Endothelial cell of umbilical vein (primary cell): Measurements from ENCODE around the gene RPS17. TPM values are rescaled to one million over a fixed set of nuclear protein-coding genes. Genes with fewer than 3 reads are reported as not detected.

Experiments
- BruUV-seq: library from RNA; stranded (reverse); fragments of 400-500 nt; replicated peaks from 2 replicates; lab custom pipeline; 2021; lab: Mats Ljungman, UMichigan
- CTCF ChIA-PET: fragments of 300-600, 350-600 bp; sonication (Branson Sonifier 250); formaldehyde crosslinking; loops from one replicate; lab custom pipeline; 2021; ENCODE audit warnings: antibody characterized with exemption, inconsistent platforms; lab: Charles Lee
- POLR2A ChIA-PET: fragments of 300-600, 350-600 bp; sonication (Branson Sonifier 250); formaldehyde crosslinking; loops from one replicate; lab custom pipeline; 2021; ENCODE audit warnings: antibody characterized with exemption, inconsistent platforms; lab: Charles Lee
- DNase-seq: peaks from one replicate; pipeline ENCODE4 v3.0.0-alpha.2; 2011; ENCODE audit warnings: low read depth, low spot score
- FAIRE-seq: peaks from 2 replicates; lab custom pipeline; 2011; peaks lifted over from hg19 to GRCh38; lab: Jason Lieb, UNC
- H2AFZ ChIP-seq: 2 replicates; pipeline ENCODE4 v1.6.0; 2012; ENCODE audit warnings: low read depth, low read length, control low read depth, inconsistent platforms
- H3K27ac ChIP-seq: 2 replicates; pipeline ENCODE4 v1.5.1; 2011; ENCODE audit warnings: low read depth, mild to moderate bottlenecking, control low read depth, low read length, moderate library complexity; ENCODE audit not compliant: insufficient read depth
- H3K27me3 ChIP-seq, 2 experiments: 2 replicates each; pipeline versions ENCODE4 v1.6.0 to v1.6.1; 2011; ENCODE audit warnings: low read length in 2 of 2, mixed read lengths in 1 of 2; ENCODE audit not compliant: control insufficient read depth in 2 of 2, insufficient read depth in 2 of 2
- H3K36me3 ChIP-seq, 2 experiments: 2 replicates in 1 of 2; 3 replicates in 1 of 2; pipeline ENCODE4 v1.5.1; 2011; ENCODE audit warnings: low read length in 2 of 2, mild to moderate bottlenecking in 1 of 2, moderate library complexity in 1 of 2; ENCODE audit not compliant: control insufficient read depth in 2 of 2, insufficient read depth in 2 of 2; ENCODE audit errors: extremely low read depth in 1 of 2
- H3K4me1 ChIP-seq: 3 replicates; pipeline ENCODE4 v1.5.1; 2011; ENCODE audit warnings: mild to moderate bottlenecking, low read length; ENCODE audit not compliant: control insufficient read depth, insufficient read depth; ENCODE audit errors: extremely low read depth
- H3K4me2 ChIP-seq: 2 replicates; pipeline ENCODE4 v1.6.1; 2011; ENCODE audit warnings: low read length, control low read depth, mixed read lengths; ENCODE audit not compliant: insufficient read depth
- H3K4me3 ChIP-seq, 3 experiments: fragments of 200-600 bp in 1 of 3; sonication (generic), shearing (Covaris generic) in 1 of 3; replicated peaks in 1 of 3; 2 replicates each; pipeline ENCODE4 v1.5.1; 2011 to 2016; ENCODE audit warnings: control low read depth in 3 of 3, low read length in 3 of 3, mild to moderate bottlenecking in 2 of 3, inconsistent platforms in 1 of 3, low read depth in 1 of 3, moderate library complexity in 1 of 3; ENCODE audit not compliant: insufficient read depth in 1 of 3
- H3K79me2 ChIP-seq: 2 replicates; pipeline ENCODE4 v1.6.0; 2012; ENCODE audit warnings: low read length, inconsistent platforms; ENCODE audit not compliant: control insufficient read depth, insufficient read depth
- H3K9ac ChIP-seq: replicated peaks from 2 replicates; pipeline ENCODE3; 2011; ENCODE audit warnings: low read length, control low read depth; ENCODE audit not compliant: insufficient read depth; ENCODE audit errors: extremely low read depth
- H3K9me1 ChIP-seq: replicated peaks from 3 replicates; pipeline ENCODE4 v1.6.0; 2011; ENCODE audit warnings: mild to moderate bottlenecking, low read length; ENCODE audit not compliant: control insufficient read depth, insufficient read depth; ENCODE audit errors: extremely low read depth
- H3K9me3 ChIP-seq: replicated peaks from 2 replicates; pipeline ENCODE4 v1.5.1; 2012; ENCODE audit warnings: low read length, inconsistent platforms; ENCODE audit not compliant: control insufficient read depth, insufficient read depth
- H4K20me1 ChIP-seq: replicated peaks from 2 replicates; pipeline ENCODE3; 2011; ENCODE audit warnings: mild to moderate bottlenecking, low read length; ENCODE audit not compliant: control insufficient read depth, insufficient read depth; ENCODE audit errors: extremely low read depth
- EZH2 ChIP-seq: IDR thresholded peaks from 2 replicates; pipeline ENCODE4 v1.6.1; 2012; ENCODE audit warnings: borderline replicate concordance, low read depth, mild to moderate bottlenecking, moderate library complexity, low read length, inconsistent platforms; ENCODE audit not compliant: severe bottlenecking
- FOS ChIP-seq: IDR thresholded peaks from 2 replicates; pipeline ENCODE4 v1.6.1; 2011; ENCODE audit warnings: mild to moderate bottlenecking, low read length, moderate library complexity, borderline replicate concordance; ENCODE audit not compliant: insufficient read depth
- GATA2 ChIP-seq: IDR thresholded peaks from 2 replicates; pipeline ENCODE4 v1.7.0; 2011; ENCODE audit warnings: low read depth, mild to moderate bottlenecking, moderate library complexity, mixed read lengths, low read length; ENCODE audit not compliant: insufficient read length, insufficient read depth
- JUN ChIP-seq: IDR thresholded peaks from 2 replicates; pipeline ENCODE4 v1.6.1; 2011; ENCODE audit warnings: borderline replicate concordance, low read depth; ENCODE audit not compliant: insufficient read length, insufficient read depth
- MYC ChIP-seq: IDR thresholded peaks from one replicate; pipeline ENCODE4 v1.6.1; 2011; ENCODE audit warnings: mild to moderate bottlenecking, low read depth, low read length
- POLR2A ChIP-seq: IDR thresholded peaks from 2 replicates; pipeline ENCODE4 v1.6.1; 2012; ENCODE audit warnings: low read depth, mild to moderate bottlenecking, control low read depth, low read length
- POLR2AphosphoS5 ChIP-seq: IDR thresholded peaks from 2 replicates; pipeline ENCODE4 v1.6.1; 2012; ENCODE audit warnings: low read depth, mild to moderate bottlenecking, control low read depth, low read length, moderate library complexity; ENCODE audit not compliant: insufficient read depth
- dilution Hi-C: fragments of 300-500 bp; cut with MboI; formaldehyde crosslinking; loops from one replicate; pipeline ENCODE4 v1.15.0; 2019; ENCODE audit warnings: low sequenced_read_pairs; ENCODE audit not compliant: extremely low pct_ligation_motif_present
- intact Hi-C: fragments of 100-400 bp; cut with micrococcal nuclease; formaldehyde crosslinking; loops from one replicate; pipeline ENCODE4 v1.10.0; 2022
- polyA plus RNA-seq, 4 experiments: library from polyadenylated mRNA; depleted of rRNA in 3 of 4; stranded (reverse) in 3 of 4; unstranded in 1 of 4; fragments of >200 nt; gene quantifications; 2 replicates each; pipeline versions ENCODE4 v1.2.1 to v1.2.3, GENCODE V29; 2011 to 2012; ENCODE audit warnings: missing spikeins in 1 of 4
- total RNA-seq: library from RNA; stranded (reverse); gene quantifications from 2 replicates; pipeline ENCODE4 v1.2.3, GENCODE V29; 2021
- TF ChIP-seq, protein P1 (sequence below), 2 donors: IDR thresholded peaks; 1 replicate in 1 of 2; 2 replicates in 1 of 2; pipeline ENCODE4 v1.5.1; 2011; ENCODE audit warnings: low read length in 2 of 2, mild to moderate bottlenecking in 2 of 2, moderate library complexity in 2 of 2, control low read depth in 1 of 2, inconsistent platforms in 1 of 2, low read depth in 1 of 2; ENCODE audit not compliant: insufficient read depth in 1 of 2; ENCODE audit errors: extremely low read depth in 1 of 2
- TF ChIP-seq, protein P2 (sequence below): IDR thresholded peaks from 2 replicates; pipeline ENCODE4 v1.6.1; 2011; ENCODE audit not compliant: insufficient read depth, insufficient read length

The RPS17 gene
- total and polyA plus RNA-seq, 2 donors (not counting 3 experiments of a cell fraction or from before 2014, with no cell fraction given) = 1,690 to 4,382 TPM

DNA sequence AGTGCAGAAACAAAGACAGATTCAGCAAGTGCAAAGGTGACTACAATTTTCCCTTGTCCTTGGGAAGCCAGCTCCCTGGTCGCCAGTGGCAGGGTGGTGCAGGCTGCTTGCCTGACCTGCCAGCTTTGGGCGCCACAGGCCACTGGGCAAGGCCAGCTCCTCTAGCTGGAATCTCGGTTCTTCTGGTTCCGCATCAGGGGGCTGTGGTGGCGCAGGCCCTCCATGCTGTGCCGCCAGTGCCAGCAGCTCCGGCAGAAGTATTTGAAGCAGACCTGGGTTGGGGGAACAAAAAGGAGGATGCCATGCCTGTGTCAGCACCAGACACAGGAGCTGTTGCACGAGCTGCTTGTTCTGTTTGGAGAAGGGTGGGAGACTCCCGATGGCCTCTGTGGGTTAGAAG is 4.2 kb upstream of the RPS17 start:
- Histone ChIP-seq H3K4me2 (no peak overlapping the region), H3K36me3 (no peaks in the 10 kb centered on the region), H3K27ac (no peak overlapping the region), H3K4me3 (no peak overlapping the region), H3K79me2 (peaks cover 8% of the 10 kb centered on the region), H3K9ac (no peak overlapping the region), H3K9me3 (no peaks in the 10 kb centered on the region), H3K4me1 (peaks cover 5% of the 10 kb centered on the region), H2AFZ (no peak overlapping the region), H4K20me1 (no peaks in the 10 kb centered on the region), H3K9me1 (no peaks in the 10 kb centered on the region), H3K27me3 (peaks cover 5 to 14% of the 10 kb centered on the region in 2 experiments)
- no peak for FAIRE-seq
- DNase-seq = no peak
- no TSS peak for BruUV-seq
- POLR2A ChIA-PET = no interaction called here
- CTCF ChIA-PET = interaction anchor here (1.0 to 1.4 kb wide), 2 partner anchors 12 to 14 kb away, joined by 3 to 4 read pairs; no protein-coding TSS in a partner anchor
- dilution Hi-C loops = no loop called here
- TF ChIP-seq MYC = no peak
- no peak for TF ChIP-seq EZH2
- TF ChIP-seq GATA2 = no peak
- TF ChIP-seq, protein P1, sequence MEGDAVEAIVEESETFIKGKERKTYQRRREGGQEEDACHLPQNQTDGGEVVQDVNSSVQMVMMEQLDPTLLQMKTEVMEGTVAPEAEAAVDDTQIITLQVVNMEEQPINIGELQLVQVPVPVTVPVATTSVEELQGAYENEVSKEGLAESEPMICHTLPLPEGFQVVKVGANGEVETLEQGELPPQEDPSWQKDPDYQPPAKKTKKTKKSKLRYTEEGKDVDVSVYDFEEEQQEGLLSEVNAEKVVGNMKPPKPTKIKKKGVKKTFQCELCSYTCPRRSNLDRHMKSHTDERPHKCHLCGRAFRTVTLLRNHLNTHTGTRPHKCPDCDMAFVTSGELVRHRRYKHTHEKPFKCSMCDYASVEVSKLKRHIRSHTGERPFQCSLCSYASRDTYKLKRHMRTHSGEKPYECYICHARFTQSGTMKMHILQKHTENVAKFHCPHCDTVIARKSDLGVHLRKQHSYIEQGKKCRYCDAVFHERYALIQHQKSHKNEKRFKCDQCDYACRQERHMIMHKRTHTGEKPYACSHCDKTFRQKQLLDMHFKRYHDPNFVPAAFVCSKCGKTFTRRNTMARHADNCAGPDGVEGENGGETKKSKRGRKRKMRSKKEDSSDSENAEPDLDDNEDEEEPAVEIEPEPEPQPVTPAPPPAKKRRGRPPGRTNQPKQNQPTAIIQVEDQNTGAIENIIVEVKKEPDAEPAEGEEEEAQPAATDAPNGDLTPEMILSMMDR (IDR thresholded peaks at IDR 0.05; ENCODE audit: extremely low read depth in 1 of 2, insufficient read depth in 1 of 2, low read depth in 1 of 2, low read length in 2 of 2) = no peak
- no peak for TF ChIP-seq POLR2AphosphoS5
- TF ChIP-seq FOS = no peak
- TF ChIP-seq JUN = no peak
- TF ChIP-seq, protein P2, sequence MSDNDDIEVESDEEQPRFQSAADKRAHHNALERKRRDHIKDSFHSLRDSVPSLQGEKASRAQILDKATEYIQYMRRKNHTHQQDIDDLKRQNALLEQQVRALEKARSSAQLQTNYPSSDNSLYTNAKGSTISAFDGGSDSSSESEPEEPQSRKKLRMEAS = no peak
- TF ChIP-seq POLR2A = no peak
- intact Hi-C loops = loop anchor here (5.0 kb wide), 5 partner anchors 208 to 663 kb away; partner anchors contain the start of genes C15orf40, HDGFL3 and RAMAC
